Upper lobe of left lung (tissue), 4 donors: ENCODE measurements around the gene EXOSC5.

Experiments
- CTCF ChIP-seq, 6 experiments: fragments of 450-650 bp in 4 of 6; fragments of 200-600 bp in 2 of 6; sonication (generic) in 2 of 6; IDR thresholded peaks; one replicate each; pipeline ENCODE4 v1.5.1; 2016 to 2019; ENCODE audit warnings: antibody characterized with exemption in 6 of 6
- EP300 ChIP-seq, 4 donors: sonication (generic); formaldehyde crosslinking; IDR thresholded peaks; one replicate each; pipeline ENCODE4 v1.5.1; 2017; ENCODE audit warnings: antibody characterized with exemption in 4 of 4, control low read depth in 2 of 4
- POLR2A ChIP-seq, 4 donors: fragments of 450-650 bp; IDR thresholded peaks; one replicate each; pipeline ENCODE4 v1.5.1; 2016 to 2017; ENCODE audit warnings: antibody characterized with exemption in 4 of 4, mild to moderate bottlenecking in 2 of 4

GRCh38 chr19:41397086-41398049, at the start of gene EXOSC5, which contains the start of gene BCKDHA:
- TF ChIP-seq CTCF (IDR thresholded peaks at IDR 0.05): peak in 3 of 6 experiments; percentile 27 to 49 (median 39)
- peak in 3 of 4 donors; percentile 41 to 75 (median 70) for TF ChIP-seq POLR2A (IDR thresholded peaks at IDR 0.05)
- peak in 1 of 4 donors; percentile 53 for TF ChIP-seq EP300 (IDR thresholded peaks at IDR 0.05)
